ENCODE data around the gene TSPAN5.
A peak's percentile ranks its signal among the peaks of the same experiment; 100 is the strongest.

TSPAN5 gene

DNA sequence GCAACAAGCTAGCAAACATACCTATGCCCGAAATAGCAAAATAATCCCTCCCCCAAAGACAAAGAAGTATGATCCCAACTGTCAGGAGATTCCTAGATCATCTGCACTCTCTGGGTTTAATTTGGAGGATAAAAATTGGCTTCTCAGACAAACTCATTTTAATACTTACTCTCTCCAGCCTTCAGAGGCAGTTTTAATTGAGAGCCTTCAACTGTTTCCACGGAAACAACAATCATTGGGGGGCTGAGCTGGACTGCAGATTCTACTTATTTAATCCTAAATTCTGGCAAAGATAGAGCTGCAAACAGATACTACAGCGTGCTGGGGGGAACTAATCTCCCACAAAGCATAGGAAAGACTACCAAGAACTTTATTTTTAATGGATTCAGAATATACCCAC lies 168.2 kb downstream of the TSPAN5 start:
- no peak for ATAC-seq
- TF ChIP-seq ISL1 (CRISPR knock-in tag; IDR thresholded peaks at IDR 0.05) = no peak
- TF ChIP-seq TCF4 (CRISPR knock-in tag; IDR thresholded peaks at IDR 0.05; ENCODE audit: borderline replicate concordance) = no peak
- no peak for TF ChIP-seq ZFP30 (CRISPR knock-in tag; IDR thresholded peaks at IDR 0.05)
- no peak for TF ChIP-seq ZC3H10 (CRISPR knock-in tag; IDR thresholded peaks at IDR 0.05)
- TF ChIP-seq ESRRG (CRISPR knock-in tag; IDR thresholded peaks at IDR 0.05) = no peak
- no peak for TF ChIP-seq CSRNP3 (CRISPR knock-in tag; IDR thresholded peaks at IDR 0.05)
- no peak for TF ChIP-seq CSDC2 (CRISPR knock-in tag; IDR thresholded peaks at IDR 0.05)
- no peak for TF ChIP-seq ARNTL (CRISPR knock-in tag; IDR thresholded peaks at IDR 0.05; ENCODE audit: borderline replicate concordance, low read depth)
- TF ChIP-seq ZFP3 (CRISPR knock-in tag; IDR thresholded peaks at IDR 0.05) = no peak
- no peak for TF ChIP-seq PPARA (CRISPR knock-in tag; IDR thresholded peaks at IDR 0.05; ENCODE audit: borderline replicate concordance)
- no peak for TF ChIP-seq OSR1 (CRISPR knock-in tag; IDR thresholded peaks at IDR 0.05)
- TF ChIP-seq RARB (CRISPR knock-in tag; IDR thresholded peaks at IDR 0.05) = no peak
- TF ChIP-seq TSHZ2 (CRISPR knock-in tag; IDR thresholded peaks at IDR 0.05) = no peak
- TF ChIP-seq TOX (CRISPR knock-in tag; IDR thresholded peaks at IDR 0.05; ENCODE audit: borderline replicate concordance) = no peak
- no peak for TF ChIP-seq GLIS3 (CRISPR knock-in tag; IDR thresholded peaks at IDR 0.05)

DNA sequence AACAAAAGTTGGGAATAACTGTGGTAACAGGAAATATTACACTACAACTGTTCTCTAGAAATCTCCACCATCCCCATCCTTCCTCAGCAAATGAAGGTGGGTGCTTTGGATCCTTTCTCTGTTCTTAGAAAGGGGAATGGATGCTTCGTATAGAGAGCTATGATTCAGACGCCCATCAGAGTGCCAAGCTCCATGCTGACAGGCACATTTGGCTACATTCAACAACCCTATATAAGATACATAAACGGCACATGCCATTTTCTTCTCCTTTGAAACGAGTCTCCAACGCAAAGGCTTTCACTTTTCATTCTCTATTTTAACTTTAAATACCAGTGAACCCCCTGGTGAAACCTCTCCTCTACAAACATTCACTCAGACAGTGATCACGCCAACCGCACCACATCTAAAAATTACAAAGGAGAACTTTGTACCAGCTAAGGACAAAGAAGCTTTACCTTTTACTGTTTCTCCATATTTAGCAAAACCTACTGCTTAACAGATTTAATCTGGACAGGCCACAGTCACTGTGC lies 172.5 kb downstream of the TSPAN5 start:
- TF ChIP-seq ZC3H10 (CRISPR knock-in tag; IDR thresholded peaks at IDR 0.05) (no peak), CSRNP3 (CRISPR knock-in tag; IDR thresholded peaks at IDR 0.05) (no peak), OSR1 (CRISPR knock-in tag; IDR thresholded peaks at IDR 0.05) (no peak), ZFP3 (CRISPR knock-in tag; IDR thresholded peaks at IDR 0.05) (no peak), TSHZ2 (CRISPR knock-in tag; IDR thresholded peaks at IDR 0.05) (no peak), SNAI2 (CRISPR knock-in tag; IDR thresholded peaks at IDR 0.05) (no peak), GLIS3 (CRISPR knock-in tag; IDR thresholded peaks at IDR 0.05) (no peak), ISL1 (CRISPR knock-in tag; IDR thresholded peaks at IDR 0.05) (no peak)
- TF ChIP-seq, protein P1, sequence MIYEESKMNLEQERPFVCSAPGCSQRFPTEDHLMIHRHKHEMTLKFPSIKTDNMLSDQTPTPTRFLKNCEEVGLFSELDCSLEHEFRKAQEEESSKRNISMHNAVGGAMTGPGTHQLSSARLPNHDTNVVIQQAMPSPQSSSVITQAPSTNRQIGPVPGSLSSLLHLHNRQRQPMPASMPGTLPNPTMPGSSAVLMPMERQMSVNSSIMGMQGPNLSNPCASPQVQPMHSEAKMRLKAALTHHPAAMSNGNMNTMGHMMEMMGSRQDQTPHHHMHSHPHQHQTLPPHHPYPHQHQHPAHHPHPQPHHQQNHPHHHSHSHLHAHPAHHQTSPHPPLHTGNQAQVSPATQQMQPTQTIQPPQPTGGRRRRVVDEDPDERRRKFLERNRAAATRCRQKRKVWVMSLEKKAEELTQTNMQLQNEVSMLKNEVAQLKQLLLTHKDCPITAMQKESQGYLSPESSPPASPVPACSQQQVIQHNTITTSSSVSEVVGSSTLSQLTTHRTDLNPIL (CRISPR knock-in tag; IDR thresholded peaks at IDR 0.05; ENCODE audit: low read depth) = no peak
- no peak for ATAC-seq

DNA sequence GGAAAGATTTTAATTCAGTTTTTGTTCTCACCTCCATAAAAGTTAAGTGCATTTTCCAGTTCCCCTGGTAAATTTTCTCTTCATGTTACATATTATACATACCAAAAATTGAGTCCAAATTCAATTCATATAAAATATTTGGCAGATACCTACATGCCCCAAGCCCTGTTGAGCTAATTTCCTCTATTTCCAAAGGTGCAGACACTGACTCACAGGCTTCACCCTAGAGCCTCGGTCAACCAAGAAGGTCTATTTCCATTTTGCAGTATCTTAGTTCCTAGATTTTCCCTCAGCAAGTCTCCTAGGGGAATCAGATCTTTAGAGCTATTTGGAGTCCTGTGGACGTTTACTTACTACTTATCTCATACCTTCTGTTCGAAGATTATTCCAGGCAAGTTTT lies 174.4 kb downstream of the TSPAN5 start:
- TF ChIP-seq GLIS3 (CRISPR knock-in tag; IDR thresholded peaks at IDR 0.05) (no peak), ZNF8 (CRISPR knock-in tag; IDR thresholded peaks at IDR 0.05) (no peak), ARNTL (CRISPR knock-in tag; IDR thresholded peaks at IDR 0.05; ENCODE audit: borderline replicate concordance, low read depth) (no peak), RARB (CRISPR knock-in tag; IDR thresholded peaks at IDR 0.05) (no peak), PPARA (CRISPR knock-in tag; IDR thresholded peaks at IDR 0.05; ENCODE audit: borderline replicate concordance) (no peak), ZFP3 (CRISPR knock-in tag; IDR thresholded peaks at IDR 0.05) (no peak)
- ATAC-seq = peak; percentile 38; the same call in 1 of the 3 replicates

All from SK-N-SH treated with all-trans-retinoic acid at 6 μM for 48 hours (cell line).